Parathyroid adenoma (tissue), 2 donors: ENCODE results near the gene CAMSAP1.

Experiments
- H2AFZ ChIP-seq: fragments of 300-600 bp; sonication (generic); one replicate; pipeline ENCODE4 v1.7.0; 2017; ENCODE audit warnings: antibody characterized with exemption, mild to moderate bottlenecking
- H3K27ac ChIP-seq: fragments of 300-600 bp; sonication (generic); one replicate; pipeline ENCODE4 v1.7.0; 2017
- H3K27me3 ChIP-seq: fragments of 300-600 bp; sonication (generic); one replicate; pipeline ENCODE4 v1.7.0; 2017; ENCODE audit warnings: low read length; ENCODE audit not compliant: control insufficient read depth, insufficient read depth
- H3K36me3 ChIP-seq: fragments of 300-600 bp; sonication (generic); one replicate; pipeline ENCODE4 v1.7.0; 2017; ENCODE audit warnings: low read length; ENCODE audit not compliant: control insufficient read depth, insufficient read depth
- H3K4me1 ChIP-seq: fragments of 300-600 bp; sonication (generic); one replicate; pipeline ENCODE4 v1.7.0; 2017; ENCODE audit warnings: control low read depth
- H3K4me2 ChIP-seq: fragments of 300-600 bp; sonication (generic); one replicate; pipeline ENCODE4 v1.7.0; 2017; ENCODE audit warnings: low read length
- H3K4me3 ChIP-seq: fragments of 300-600 bp; sonication (generic); one replicate; pipeline ENCODE4 v1.7.0; 2017; ENCODE audit warnings: low read depth, low read length
- H3K79me2 ChIP-seq: fragments of 300-600 bp; sonication (generic); one replicate; pipeline ENCODE4 v1.7.0; 2017; ENCODE audit warnings: control low read depth
- H3K9ac ChIP-seq: fragments of 300-600 bp; sonication (generic); one replicate; pipeline ENCODE4 v1.7.0; 2017; ENCODE audit warnings: mild to moderate bottlenecking
- H3K9me3 ChIP-seq: fragments of 300-600 bp; sonication (generic); one replicate; pipeline ENCODE4 v1.7.0; 2017; ENCODE audit warnings: low read length; ENCODE audit not compliant: control insufficient read depth
- CTCF ChIP-seq: fragments of 300-600 bp; sonication (generic); IDR thresholded peaks from one replicate; pipeline ENCODE4 v1.7.0; 2017; ENCODE audit warnings: antibody characterized with exemption, mild to moderate bottlenecking
- donor health status: primary hyperparathyroidism.

Gene CAMSAP1

GRCh38 chr9:135761150-135761844 lies 146.0 kb downstream of the CAMSAP1 start:
- Histone ChIP-seq H3K4me1 (no peaks in the 10 kb centered on the region), H3K27me3 (no peaks in the 10 kb centered on the region), H3K36me3 (no peaks in the 10 kb centered on the region), H3K9ac (no peak overlapping the region), H2AFZ (no peak overlapping the region), H3K4me3 (no peak overlapping the region), H3K9me3 (no peaks in the 10 kb centered on the region), H3K79me2 (no peaks in the 10 kb centered on the region), H3K4me2 (no peak overlapping the region), H3K27ac (no peak overlapping the region)
- TF ChIP-seq CTCF, result no peak

DNA sequence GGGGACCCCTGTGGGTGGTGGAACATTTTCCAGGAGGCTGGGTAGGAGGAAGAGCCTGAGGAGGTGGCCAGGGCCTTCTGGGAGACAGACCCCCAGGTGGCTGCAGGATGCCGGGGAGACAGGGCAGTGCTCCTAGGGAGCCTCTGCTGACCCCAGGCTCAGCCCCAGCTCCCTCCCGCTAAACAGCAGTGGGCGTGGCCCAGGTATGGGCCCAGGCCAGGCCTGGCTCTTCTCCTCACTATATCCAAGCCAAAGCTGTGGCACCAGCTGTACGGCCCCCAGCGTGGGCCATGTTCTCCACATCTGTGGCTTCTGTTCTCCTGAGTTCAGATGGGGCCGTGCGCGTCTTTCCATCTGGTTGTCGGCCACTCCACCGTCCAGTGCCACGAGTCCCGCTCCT lies 146.9 kb downstream of the CAMSAP1 start:
- Histone ChIP-seq H3K27ac (no peak overlapping the region), H3K36me3 (no peaks in the 10 kb centered on the region), H3K4me3 (no peak overlapping the region), H3K9ac (no peak overlapping the region), H3K4me1 (no peaks in the 10 kb centered on the region), H2AFZ (no peak overlapping the region), H3K27me3 (no peaks in the 10 kb centered on the region), H3K79me2 (no peaks in the 10 kb centered on the region), H3K9me3 (no peaks in the 10 kb centered on the region), H3K4me2 (no peak overlapping the region)
- TF ChIP-seq CTCF, result no peak

DNA sequence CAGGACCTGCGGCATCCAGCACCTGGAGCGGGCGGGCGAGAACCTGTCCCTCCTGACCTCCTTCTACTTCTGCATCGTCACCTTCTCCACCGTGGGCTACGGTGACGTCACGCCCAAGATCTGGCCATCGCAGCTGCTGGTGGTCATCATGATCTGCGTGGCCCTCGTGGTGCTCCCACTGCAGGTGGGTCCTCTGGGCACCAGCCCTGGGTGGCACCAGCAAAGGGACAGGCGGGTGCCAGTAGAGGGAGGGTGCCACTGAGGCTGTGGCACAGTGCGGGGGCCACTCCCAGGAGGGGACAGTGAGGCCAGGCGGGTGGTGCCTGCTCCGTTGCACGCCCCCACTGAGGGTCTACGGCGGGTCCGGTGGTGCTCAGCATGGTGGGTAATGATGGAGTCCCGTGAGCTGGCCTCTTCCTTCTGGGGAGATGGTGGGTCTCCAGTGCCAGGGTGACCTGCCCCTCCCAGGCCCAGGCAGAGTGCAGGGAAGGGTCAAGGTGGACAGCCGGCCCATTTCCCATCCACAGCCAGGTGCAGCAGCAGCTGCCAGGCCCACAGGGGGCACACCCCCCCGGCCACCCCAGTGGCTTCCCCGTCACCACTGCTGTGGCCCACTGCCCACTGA lies 147.6 kb downstream of the CAMSAP1 start:
- H3K4me3 ChIP-seq, result no peak overlapping the region
- no peak overlapping the region for H3K27ac ChIP-seq
- H2AFZ ChIP-seq, result no peak overlapping the region
- H3K79me2 ChIP-seq, result no peaks in the 10 kb centered on the region
- no peak overlapping the region for H3K9ac ChIP-seq
- no peak overlapping the region for H3K4me2 ChIP-seq
- H3K9me3 ChIP-seq, result no peaks in the 10 kb centered on the region
- no peaks in the 10 kb centered on the region for H3K4me1 ChIP-seq
- no peaks in the 10 kb centered on the region for H3K27me3 ChIP-seq
- TF ChIP-seq CTCF, result no peak
- no peaks in the 10 kb centered on the region for H3K36me3 ChIP-seq

GRCh38 chr9:135758870-135759269 lies 148.5 kb downstream of the CAMSAP1 start:
- Histone ChIP-seq H3K4me3 (no peak overlapping the region), H3K79me2 (no peaks in the 10 kb centered on the region), H3K36me3 (no peaks in the 10 kb centered on the region)

More at GRCh38 chr9:135758870-135759269, 148.5 kb downstream of the CAMSAP1 start:
- Histone ChIP-seq H3K9me3 (no peaks in the 10 kb centered on the region), H3K4me2 (no peak overlapping the region), H3K9ac (no peak overlapping the region), H2AFZ (no peak overlapping the region), H3K4me1 (no peaks in the 10 kb centered on the region), H3K27me3 (no peaks in the 10 kb centered on the region), H3K27ac (no peak overlapping the region)
- no peak for TF ChIP-seq CTCF
